Vagina (tissue), 2 donors: Measurements from ENCODE around the gene MAGEL2. TPM values are rescaled to one million over a fixed set of nuclear protein-coding genes. Genes with fewer than 3 reads are reported as not detected.

Source experiments
- DNase-seq, 2 donors: peaks; one replicate each; pipeline ENCODE4 v3.0.0-alpha.2; 2017; ENCODE audit errors: extremely low spot score in 2 of 2
- H3K27ac ChIP-seq: fragments of 200-600 bp; sonication (generic); one replicate; pipeline ENCODE4 v1.5.1; 2019
- H3K27me3 ChIP-seq: fragments of 200-600 bp; sonication (generic); one replicate; pipeline ENCODE4 v1.5.1; 2019
- H3K36me3 ChIP-seq, 2 donors: fragments of 200-600 bp; sonication (generic); one replicate each; pipeline ENCODE4 v1.5.1; 2017 to 2019
- H3K4me1 ChIP-seq: fragments of 200-600 bp; sonication (generic); one replicate; pipeline ENCODE4 v1.5.1; 2019
- H3K4me3 ChIP-seq, 2 donors: fragments of 200-600 bp; sonication (generic); 1 replicate in 1 of 2; 2 replicates in 1 of 2; pipeline ENCODE4 v1.5.1; 2016 to 2019
- H3K9me3 ChIP-seq: fragments of 200-600 bp; sonication (generic); one replicate; pipeline ENCODE4 v1.5.1; 2019
- CTCF ChIP-seq, 3 experiments: fragments of 450-650 bp in 2 of 3; fragments of 200-600 bp in 1 of 3; sonication (generic) in 1 of 3; IDR thresholded peaks; one replicate each; pipeline ENCODE4 v1.5.1; 2017 to 2019; ENCODE audit warnings: antibody characterized with exemption in 3 of 3, mild to moderate bottlenecking in 2 of 3, moderate library complexity in 2 of 3
- POLR2A ChIP-seq, 2 donors: fragments of 450-650 bp; IDR thresholded peaks; one replicate each; pipeline ENCODE4 v1.6.1; 2017; ENCODE audit warnings: antibody characterized with exemption in 2 of 2, mild to moderate bottlenecking in 2 of 2, moderate library complexity in 2 of 2
- POLR2AphosphoS5 ChIP-seq, 2 donors: sonication (generic); formaldehyde crosslinking; IDR thresholded peaks; one replicate each; pipeline ENCODE4 v1.9.0; 2017; ENCODE audit warnings: antibody characterized with exemption in 2 of 2, mild to moderate bottlenecking in 2 of 2, low read depth in 1 of 2; ENCODE audit not compliant: insufficient read depth in 1 of 2
- intact Hi-C: fragments of 100-400 bp; cut with DNase I; formaldehyde crosslinking; loops from one replicate; pipeline ENCODE4 v1.15.1; 2023
- total RNA-seq: library from RNA; depleted of rRNA; stranded (reverse); fragments of >200 nt; gene quantifications from one replicate; pipeline ENCODE4 v1.2.3, GENCODE V29; 2016

The MAGEL2 gene
- total RNA-seq, 1 donor from 2014 or later, result 2.0 TPM

GRCh38 chr15:23594252-23594770, 53.4 kb downstream of the MAGEL2 start:
- H3K27me3 ChIP-seq, result no peaks in the 10 kb centered on the region
- H3K36me3 ChIP-seq, result no peaks in the 10 kb centered on the region
- intact Hi-C loops, result no loop called here
- H3K4me3 ChIP-seq, result no peak overlapping the region
- no peaks in the 10 kb centered on the region for H3K9me3 ChIP-seq
- H3K4me1 ChIP-seq, result no peaks in the 10 kb centered on the region
- TF ChIP-seq POLR2AphosphoS5 (IDR thresholded peaks at IDR 0.05; ENCODE audit: insufficient read depth in 1 of 2, low read depth in 1 of 2) (no peak), CTCF (IDR thresholded peaks at IDR 0.05) (no peak), POLR2A (IDR thresholded peaks at IDR 0.05) (no peak)
- DNase-seq, result no peak
- H3K27ac ChIP-seq, result no peak overlapping the region

Other genes with a start within 250 kb of the MAGEL2 start
- not detected for gene GOLGA6L2, start 200.6 kb downstream of the MAGEL2 start, total RNA-seq
- not detected for gene MKRN3, start 82.2 kb downstream of the MAGEL2 start, total RNA-seq
- gene NDN, start 39.4 kb upstream of the MAGEL2 start, total RNA-seq, result 79.3 TPM